Ishikawa (cell line): ENCODE data around the gene NT5DC4.

Experiments
- CEBPB ChIP-seq: IDR thresholded peaks from 2 replicates; pipeline ENCODE4 v1.6.1; 2012
- CREB1 ChIP-seq: IDR thresholded peaks from 2 replicates; pipeline ENCODE4 v1.6.1; 2012; ENCODE audit warnings: low read depth
- EGR1 ChIP-seq: IDR thresholded peaks from 2 replicates; pipeline ENCODE4 v1.6.1; 2012
- EP300 ChIP-seq: IDR thresholded peaks from 2 replicates; pipeline ENCODE4 v1.6.1; 2012; ENCODE audit warnings: borderline replicate concordance
- FOXM1 ChIP-seq: IDR thresholded peaks from 2 replicates; pipeline ENCODE4 v1.6.1; 2012; ENCODE audit warnings: low read depth, borderline replicate concordance
- MAX ChIP-seq: IDR thresholded peaks from 2 replicates; pipeline ENCODE4 v1.6.1; 2012
- NFIC ChIP-seq: IDR thresholded peaks from 2 replicates; pipeline ENCODE4 v1.6.1; 2012
- RAD21 ChIP-seq: IDR thresholded peaks from 2 replicates; pipeline ENCODE4 v1.6.1; 2012; ENCODE audit warnings: low read depth
- TAF1 ChIP-seq: IDR thresholded peaks from 2 replicates; pipeline ENCODE4 v1.6.1; 2012; ENCODE audit warnings: low read depth, mild to moderate bottlenecking
- TCF12 ChIP-seq: IDR thresholded peaks from 2 replicates; pipeline ENCODE4 v1.6.1; 2012; ENCODE audit warnings: low read depth
- TEAD4 ChIP-seq: IDR thresholded peaks from 2 replicates; pipeline ENCODE4 v1.6.1; 2012
- USF1 ChIP-seq: IDR thresholded peaks from 2 replicates; pipeline ENCODE4 v1.6.1; 2012
- YY1 ChIP-seq: IDR thresholded peaks from 2 replicates; pipeline ENCODE4 v1.6.1; 2012; ENCODE audit warnings: low read depth
- ZBTB7A ChIP-seq: IDR thresholded peaks from 2 replicates; pipeline ENCODE4 v1.6.1; 2012; ENCODE audit warnings: low read depth
- TF ChIP-seq, protein P1 (sequence below): IDR thresholded peaks from 2 replicates; pipeline ENCODE4 v1.6.1; 2012; ENCODE audit warnings: low read depth, mild to moderate bottlenecking

Gene NT5DC4

GRCh38 chr2:112767693-112768330, 47.0 kb downstream of the NT5DC4 start:
- no peak for TF ChIP-seq ZBTB7A
- TF ChIP-seq TCF12, result no peak
- TF ChIP-seq TEAD4, result no peak

GRCh38 chr2:112768432-112768831, 47.6 kb downstream of the NT5DC4 start:
- TF ChIP-seq, protein P1, sequence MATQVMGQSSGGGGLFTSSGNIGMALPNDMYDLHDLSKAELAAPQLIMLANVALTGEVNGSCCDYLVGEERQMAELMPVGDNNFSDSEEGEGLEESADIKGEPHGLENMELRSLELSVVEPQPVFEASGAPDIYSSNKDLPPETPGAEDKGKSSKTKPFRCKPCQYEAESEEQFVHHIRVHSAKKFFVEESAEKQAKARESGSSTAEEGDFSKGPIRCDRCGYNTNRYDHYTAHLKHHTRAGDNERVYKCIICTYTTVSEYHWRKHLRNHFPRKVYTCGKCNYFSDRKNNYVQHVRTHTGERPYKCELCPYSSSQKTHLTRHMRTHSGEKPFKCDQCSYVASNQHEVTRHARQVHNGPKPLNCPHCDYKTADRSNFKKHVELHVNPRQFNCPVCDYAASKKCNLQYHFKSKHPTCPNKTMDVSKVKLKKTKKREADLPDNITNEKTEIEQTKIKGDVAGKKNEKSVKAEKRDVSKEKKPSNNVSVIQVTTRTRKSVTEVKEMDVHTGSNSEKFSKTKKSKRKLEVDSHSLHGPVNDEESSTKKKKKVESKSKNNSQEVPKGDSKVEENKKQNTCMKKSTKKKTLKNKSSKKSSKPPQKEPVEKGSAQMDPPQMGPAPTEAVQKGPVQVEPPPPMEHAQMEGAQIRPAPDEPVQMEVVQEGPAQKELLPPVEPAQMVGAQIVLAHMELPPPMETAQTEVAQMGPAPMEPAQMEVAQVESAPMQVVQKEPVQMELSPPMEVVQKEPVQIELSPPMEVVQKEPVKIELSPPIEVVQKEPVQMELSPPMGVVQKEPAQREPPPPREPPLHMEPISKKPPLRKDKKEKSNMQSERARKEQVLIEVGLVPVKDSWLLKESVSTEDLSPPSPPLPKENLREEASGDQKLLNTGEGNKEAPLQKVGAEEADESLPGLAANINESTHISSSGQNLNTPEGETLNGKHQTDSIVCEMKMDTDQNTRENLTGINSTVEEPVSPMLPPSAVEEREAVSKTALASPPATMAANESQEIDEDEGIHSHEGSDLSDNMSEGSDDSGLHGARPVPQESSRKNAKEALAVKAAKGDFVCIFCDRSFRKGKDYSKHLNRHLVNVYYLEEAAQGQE, result no peak
- TF ChIP-seq TCF12 (no peak), CEBPB (no peak), YY1 (no peak), EGR1 (no peak), TEAD4 (no peak), TAF1 (no peak), CREB1 (no peak), FOXM1 (no peak), NFIC (no peak), EP300 (no peak), USF1 (no peak), RAD21 (no peak), ZBTB7A (no peak), MAX (no peak)

GRCh38 chr2:112772322-112772721, 51.5 kb downstream of the NT5DC4 start:
- TF ChIP-seq FOXM1, result no peak

DNA sequence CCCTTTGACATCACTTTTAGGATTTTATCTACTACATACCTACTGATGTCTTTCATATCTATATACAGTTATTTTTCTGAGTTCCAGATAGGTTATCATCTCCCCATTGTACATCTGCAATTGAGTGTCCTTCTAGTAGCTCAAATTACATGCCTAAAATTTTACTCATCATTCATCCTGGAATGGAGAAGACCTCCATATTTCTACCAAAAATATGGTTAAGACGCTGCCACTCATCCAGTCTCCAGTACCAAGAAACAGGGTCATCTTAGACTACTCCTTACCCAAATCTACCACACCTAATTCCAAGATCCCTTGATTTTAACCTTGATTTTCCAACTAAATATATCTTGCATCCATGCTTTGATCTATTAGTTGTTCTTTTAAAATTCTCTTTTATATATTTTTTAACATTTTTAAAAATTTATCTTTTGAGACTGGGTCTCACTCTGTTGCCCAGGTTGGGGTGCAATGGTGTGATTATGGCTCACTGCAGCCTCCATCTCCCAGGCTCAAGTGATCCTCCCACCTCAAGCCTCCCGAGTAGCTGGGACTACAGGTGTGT, 52.2 kb downstream of the NT5DC4 start:
- TF ChIP-seq EGR1 (no peak), ZBTB7A (no peak), NFIC (no peak), USF1 (no peak), FOXM1 (no peak), MAX (no peak), CREB1 (no peak), YY1 (no peak), TCF12 (no peak), TAF1 (no peak), TEAD4 (no peak), RAD21 (no peak), EP300 (no peak), CEBPB (no peak)
- TF ChIP-seq, protein P1, result no peak

DNA sequence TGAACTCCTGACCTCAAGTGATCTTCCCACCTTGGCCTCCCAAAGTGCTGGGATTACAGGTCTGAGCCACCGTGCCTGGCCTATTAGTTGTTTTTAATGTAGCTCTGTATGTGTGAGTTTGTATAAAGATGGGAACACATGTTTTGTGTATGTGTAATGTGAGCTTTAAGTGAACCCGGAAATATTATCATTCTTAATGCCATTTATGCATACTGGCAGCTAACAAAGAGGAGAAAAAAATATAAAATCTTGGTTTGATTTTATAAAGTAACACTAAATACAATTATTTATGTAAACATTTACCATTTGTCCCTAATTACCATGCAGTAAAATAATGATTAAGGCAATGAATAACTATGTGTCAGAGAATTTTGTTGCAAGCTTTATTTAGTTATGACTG, 52.7 kb downstream of the NT5DC4 start:
- TF ChIP-seq MAX (no peak), EGR1 (no peak), FOXM1 (no peak), ZBTB7A (no peak), CREB1 (no peak), TEAD4 (no peak), TCF12 (no peak), YY1 (no peak), NFIC (no peak), EP300 (no peak), TAF1 (no peak)

- TF ChIP-seq, protein P1, result no peak
- TF ChIP-seq CREB1 (no peak), YY1 (no peak), EP300 (no peak), TEAD4 (no peak), TCF12 (no peak), USF1 (no peak), FOXM1 (no peak), NFIC (no peak), MAX (no peak)
These were observed 53.9 kb downstream of the NT5DC4 start for GRCh38 chr2:112774536-112775285.
